ENCODE results near the gene AVPR2.

AVPR2 gene

DNA sequence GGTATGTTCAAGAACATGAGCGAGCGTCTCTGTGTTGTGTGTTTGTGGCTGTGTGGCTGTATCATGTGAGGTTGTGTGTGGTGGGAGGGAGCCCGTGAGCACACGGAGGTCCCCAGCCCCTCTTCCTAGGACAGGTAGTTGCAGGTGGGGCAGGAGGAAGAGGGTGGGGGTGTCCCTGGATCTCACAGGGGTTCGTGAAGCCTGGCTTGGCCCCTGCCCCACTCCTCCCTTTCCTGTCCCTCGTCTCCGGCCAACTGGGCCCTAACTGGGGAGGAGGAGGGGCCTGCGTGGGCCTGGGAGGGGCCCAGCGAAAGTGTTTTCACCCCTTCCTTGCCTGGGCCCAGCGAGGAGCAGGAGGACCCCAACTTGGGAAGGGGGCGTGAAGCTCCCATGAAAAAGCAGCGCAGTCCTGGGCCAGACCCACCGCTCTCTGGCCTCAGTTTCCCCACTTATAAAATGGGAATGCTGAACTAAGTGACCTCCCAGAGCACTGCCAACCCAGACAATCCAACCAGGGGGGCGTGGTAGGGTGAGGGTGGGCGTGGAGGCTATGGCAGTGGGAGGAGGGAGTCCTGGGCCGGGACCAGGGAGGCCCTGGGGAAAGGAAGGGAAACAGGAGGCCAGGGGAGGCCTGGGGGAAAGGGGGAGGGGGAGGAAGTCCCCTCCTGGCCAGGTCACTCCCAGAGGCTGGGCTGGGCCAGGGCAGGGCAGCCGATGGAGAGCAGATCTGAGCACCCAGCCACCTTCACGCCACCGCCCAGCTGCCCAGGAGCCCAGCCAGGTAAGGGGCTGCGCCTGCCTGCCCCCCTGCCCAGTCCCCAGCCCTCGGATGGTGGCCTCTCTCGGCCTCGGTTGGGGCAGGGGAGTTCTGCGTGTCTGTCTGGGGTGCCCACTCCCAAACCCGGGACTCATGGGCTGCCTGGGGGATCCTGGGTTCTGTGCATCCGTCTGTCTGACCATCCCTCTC is at the start of gene AVPR2:
Gene AVPR2 (plus strand): TSS at position 683 of the 967 bp plus-strand sequence. CDS start 473 bp downstream, outside the sequence.
- no peak for DNase-seq

DNA sequence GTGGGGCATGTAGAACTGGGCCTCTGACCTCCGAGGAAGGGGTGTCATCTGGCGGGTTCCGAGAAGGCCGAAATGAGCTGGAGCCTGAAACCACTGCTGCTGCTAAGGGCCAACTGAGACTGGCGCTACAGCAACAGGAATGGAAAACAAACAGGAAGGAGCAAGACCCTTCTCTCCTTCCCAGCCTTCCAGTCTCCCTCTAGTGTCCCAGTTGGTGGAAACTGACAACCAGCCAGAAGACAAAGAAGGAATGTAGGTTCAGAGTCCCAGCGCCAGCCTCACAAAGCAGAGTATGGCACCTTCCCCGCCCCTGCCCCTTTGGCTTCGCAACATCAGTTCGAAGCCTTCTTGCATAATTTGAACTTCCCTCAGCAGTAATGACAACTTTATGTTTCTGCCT is 49.8 kb upstream of the AVPR2 start:
- no peak for DNase-seq

DNA sequence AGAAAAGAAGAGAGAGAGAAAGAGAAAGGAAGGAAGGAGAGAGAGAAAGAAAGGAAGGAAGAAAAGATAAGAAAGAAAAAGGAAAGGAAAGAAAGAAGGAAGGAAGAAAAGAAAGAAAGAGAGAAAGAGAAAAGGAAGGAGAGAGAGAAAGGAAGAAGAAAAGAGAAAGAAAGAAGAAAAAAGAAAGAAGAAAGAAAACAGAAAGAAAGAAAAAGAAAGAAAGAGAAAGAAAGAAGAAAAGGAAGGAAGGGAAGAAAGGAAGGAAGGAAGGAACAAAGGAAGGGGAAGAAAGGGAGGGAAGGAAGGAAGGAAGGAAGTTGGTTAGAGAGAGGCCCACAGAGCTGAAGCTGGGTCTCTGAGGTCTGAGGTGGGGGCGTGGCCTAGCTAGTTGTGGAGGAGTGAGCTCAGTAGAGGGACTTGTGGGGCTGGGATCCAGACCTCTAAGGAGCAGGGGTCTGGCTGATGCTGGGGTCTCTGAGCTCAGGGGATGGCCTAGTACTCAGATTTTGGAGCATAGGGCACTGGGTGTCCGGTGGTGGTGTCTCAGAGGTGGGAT is 47.0 kb upstream of the AVPR2 start:
- DNase-seq: no peak

GRCh38 chrX:153861151-153861550 is 43.3 kb upstream of the AVPR2 start:
- no peak for DNase-seq

DNA sequence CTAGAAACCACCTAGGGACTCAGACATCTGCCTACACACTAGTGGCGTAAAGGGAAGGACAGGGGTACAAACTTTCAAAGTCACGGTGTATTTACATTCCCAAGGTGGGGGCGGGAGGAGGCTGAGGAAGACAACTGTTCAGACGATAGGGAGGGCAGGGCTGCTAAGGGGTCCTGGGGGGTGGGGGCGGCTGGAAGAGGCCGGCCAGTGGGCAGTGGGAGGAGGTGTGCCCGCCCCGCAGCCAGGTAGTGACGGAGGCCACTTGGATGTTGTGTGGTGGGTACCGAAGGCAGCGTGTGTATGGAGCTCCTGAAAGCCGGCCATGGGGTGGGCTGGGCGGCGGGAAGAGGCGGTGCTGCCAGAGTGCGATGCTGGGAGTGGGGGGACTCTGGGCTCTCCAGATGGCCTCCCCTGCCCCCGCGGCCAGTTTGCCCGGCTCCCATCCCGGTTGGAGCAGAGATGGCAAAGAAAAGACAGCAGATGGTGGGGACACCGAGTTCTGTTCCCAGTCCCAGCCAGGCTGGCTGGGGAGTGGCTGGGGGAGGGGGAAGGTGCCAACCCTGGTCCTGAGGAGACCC is 42.7 kb upstream of the AVPR2 start:
- DNase-seq: no peak

DNA sequence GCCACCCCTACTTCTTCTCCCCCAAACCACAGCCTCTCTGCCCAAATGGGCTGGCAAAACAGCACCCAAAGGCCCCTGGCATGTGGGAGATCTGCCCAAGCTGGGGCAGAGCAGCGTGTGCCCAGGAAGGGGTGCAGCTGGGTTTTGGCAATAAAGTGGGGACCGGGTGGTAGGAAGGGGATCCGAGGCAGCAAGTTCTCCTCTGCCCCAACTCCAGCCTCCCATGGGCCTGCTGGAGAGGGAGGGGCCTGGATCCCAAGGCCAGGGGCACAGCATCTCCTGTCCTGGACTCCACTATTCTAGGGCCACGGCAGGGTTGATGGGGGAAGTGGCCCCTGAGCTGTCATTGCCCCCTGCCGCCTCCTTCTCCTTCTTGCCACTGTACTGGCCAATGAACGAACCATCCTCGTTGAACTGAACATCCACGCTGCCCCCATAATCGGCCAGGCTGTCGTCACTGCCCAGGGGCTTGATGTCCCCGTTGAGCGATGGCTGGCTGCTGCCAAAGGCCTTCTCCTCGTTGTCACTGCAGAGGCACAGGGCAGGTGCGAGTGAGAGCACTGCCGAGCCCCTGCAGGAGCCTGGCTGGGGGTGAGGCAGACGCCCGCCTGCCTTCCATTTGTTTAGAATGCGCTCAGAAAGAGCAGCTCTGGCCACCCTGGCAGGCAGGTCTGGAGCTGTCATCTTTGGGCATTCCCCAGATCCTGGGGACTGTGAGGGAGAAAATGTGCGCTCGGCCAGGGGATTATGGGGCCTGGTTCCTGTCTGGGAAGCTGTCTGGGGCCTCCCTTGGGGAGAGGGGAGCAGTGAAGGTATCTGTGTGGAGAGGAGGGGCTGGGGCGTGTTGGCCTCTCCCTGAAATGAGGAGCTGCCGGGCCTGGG is 41.9 kb upstream of the AVPR2 start:
- DNase-seq: no peak

DNA sequence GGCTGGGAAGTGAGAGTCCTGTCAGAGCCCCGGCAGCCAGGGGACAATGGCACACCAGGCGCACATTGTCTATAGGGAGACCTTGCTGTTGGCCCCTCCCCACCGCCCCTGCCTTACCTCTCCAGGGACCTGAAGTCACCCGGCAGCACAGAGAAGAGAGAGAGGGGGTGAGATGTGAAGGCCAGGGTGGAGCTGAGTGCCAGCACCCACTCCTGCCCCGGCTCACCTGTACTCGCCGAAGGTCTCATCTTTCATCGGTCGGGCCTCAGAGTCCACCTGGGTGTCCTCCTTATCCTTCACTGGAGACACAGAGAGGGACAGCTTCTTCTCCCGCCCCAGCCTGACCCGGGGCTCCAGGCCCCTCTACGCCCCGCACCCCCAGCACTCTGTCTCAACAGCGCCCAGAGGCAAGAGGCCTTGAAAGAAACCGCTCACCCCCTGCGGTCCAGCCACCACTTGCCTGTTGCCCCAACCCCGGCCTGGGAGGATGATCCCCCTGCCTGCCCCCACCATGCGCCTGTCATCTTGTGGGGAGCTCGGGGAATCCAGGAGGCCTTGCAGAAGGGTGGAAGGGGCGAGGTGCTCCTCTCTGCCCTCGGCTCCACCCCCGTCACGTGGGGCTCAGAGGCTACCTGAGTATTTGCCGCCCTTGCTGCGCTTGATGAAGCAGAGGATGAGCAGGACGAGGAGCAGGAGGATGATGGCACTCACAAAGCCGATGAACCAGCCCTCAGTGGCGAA is 41.1 kb upstream of the AVPR2 start:
- no peak for DNase-seq

- DNase-seq: no peak
Measured at GRCh38 chrX:153864101-153864500, 40.4 kb upstream of the AVPR2 start.

GRCh38 chrX:153864561-153865320 is 39.7 kb upstream of the AVPR2 start:
- no peak for DNase-seq

DNA sequence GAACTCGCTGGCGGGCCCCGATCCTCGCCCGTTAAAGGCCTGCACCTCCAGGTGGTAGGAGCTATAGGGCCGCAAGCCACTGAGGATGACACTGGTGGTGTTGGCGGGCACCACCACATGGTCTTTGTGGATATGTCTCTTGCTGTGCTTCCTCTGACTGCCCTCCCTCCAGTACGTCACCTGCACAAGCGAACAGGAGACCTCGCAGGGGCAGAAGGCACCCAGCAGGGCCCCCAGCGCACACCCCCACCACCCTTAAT is 39.2 kb upstream of the AVPR2 start:
- no peak for DNase-seq

GRCh38 chrX:153865685-153866084 is 38.8 kb upstream of the AVPR2 start:
- DNase-seq: no peak

GRCh38 chrX:153866302-153867019 is 38.0 kb upstream of the AVPR2 start:
- no peak for DNase-seq

DNA sequence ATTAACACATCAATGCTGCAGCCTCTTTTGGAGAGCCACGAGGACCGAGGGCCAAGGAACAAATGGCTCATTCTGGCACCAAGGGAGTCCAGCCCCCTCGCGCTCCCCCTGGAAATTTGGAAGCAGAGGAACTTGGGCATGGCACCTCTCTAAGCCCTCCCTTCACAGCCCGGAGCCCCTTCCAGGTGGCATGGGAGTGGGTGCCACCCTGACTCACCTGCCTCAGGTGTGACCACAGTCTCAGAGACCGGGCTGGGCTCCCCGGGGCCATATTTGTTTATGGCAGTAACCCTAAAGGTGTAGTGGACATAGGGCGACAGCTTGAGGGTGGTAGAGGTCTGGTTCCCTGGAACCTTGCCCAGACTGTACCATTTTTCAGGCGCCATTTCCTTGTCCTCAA is 37.3 kb upstream of the AVPR2 start:
- no peak for DNase-seq

DNA sequence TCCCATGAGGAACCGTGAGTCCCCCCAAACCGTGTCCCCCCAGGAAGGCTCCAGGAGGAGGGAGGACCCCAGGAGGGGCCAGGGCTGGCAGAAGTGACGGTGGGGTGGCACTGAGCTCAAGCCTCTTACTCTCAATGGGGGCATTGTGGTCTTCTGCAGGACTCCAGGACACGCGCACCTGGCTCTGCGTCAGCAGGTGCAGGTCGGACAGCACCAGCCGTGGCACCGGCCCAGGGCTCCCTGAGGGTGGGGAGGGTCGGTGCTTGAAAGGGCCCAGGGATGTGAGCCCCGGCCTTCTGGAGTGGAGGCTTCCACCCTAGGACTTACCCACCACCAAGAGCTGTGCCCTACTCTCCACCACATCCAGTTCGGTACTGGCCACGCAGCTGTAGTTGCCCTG is 36.8 kb upstream of the AVPR2 start:
- DNase-seq: no peak

GRCh38 chrX:153868576-153869472 is 35.6 kb upstream of the AVPR2 start:
- no peak for DNase-seq

DNA sequence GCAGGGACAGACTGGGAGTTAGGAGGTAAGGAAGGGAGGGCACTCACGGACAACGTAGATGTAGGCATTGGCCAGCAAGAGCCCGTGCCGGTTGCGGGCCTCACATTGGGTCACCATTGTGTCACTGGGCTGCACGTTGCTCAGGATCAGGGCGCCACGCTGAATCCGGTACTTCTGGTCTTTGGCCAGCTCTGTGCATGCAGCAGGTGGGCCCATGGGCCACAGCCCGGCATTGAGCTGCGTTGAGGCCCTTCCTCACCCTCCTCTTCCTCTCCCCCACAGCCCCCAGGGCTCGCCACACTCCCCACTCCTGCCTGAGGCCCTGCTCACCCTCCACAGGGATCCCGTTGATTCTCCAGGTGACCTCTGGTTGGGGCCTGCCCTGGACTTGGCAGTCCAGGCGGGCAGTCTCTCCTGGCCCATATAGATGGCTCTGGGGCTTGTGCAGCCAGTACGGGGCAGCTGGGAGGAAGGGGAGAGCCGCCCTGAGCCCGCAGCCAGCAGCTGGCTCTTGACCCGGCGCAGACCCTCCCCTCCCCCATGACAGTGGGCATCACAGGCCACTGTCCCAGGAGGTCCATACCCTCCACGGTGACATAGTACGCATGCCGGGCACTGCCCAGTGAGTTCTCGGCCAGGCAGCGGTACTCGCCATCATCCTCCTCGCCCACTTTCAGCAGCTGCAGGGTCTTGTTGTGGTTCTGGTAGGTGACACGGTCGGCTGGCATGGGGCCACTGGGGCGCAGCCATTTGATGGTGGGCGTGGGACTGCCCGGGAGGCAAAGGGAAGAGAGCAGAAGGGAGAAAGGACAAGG is 34.8 kb upstream of the AVPR2 start:
- DNase-seq: no peak

GRCh38 chrX:153870288-153870690 is 34.2 kb upstream of the AVPR2 start:
- no peak for DNase-seq

GRCh38 chrX:153870791-153871360 is 33.6 kb upstream of the AVPR2 start:
- DNase-seq: no peak

GRCh38 chrX:153871451-153871850 is 33.0 kb upstream of the AVPR2 start:
- DNase-seq: no peak

Data from hematopoietic multipotent progenitor cell treated with erythropoietin and hydrocortisone succinate and interleukin-3 and kit ligand, for 4 days (in vitro differentiated cells).